Stimulated activated CD4-positive, alpha-beta T cell treated with anti-CD3 and anti-CD28 coated beads, Interleukin-15, amount 100 ng/mL, for 24 hours (primary cell): ENCODE data around the gene TMEM250.

Source experiments
- DNase-seq: peaks from one replicate; pipeline ENCODE4 v3.0.0-alpha.2; 2020

TMEM250 gene

GRCh38 chr9:136147038-136147889 lies 28.6 kb upstream of the TMEM250 start:
- no peak for DNase-seq

DNA sequence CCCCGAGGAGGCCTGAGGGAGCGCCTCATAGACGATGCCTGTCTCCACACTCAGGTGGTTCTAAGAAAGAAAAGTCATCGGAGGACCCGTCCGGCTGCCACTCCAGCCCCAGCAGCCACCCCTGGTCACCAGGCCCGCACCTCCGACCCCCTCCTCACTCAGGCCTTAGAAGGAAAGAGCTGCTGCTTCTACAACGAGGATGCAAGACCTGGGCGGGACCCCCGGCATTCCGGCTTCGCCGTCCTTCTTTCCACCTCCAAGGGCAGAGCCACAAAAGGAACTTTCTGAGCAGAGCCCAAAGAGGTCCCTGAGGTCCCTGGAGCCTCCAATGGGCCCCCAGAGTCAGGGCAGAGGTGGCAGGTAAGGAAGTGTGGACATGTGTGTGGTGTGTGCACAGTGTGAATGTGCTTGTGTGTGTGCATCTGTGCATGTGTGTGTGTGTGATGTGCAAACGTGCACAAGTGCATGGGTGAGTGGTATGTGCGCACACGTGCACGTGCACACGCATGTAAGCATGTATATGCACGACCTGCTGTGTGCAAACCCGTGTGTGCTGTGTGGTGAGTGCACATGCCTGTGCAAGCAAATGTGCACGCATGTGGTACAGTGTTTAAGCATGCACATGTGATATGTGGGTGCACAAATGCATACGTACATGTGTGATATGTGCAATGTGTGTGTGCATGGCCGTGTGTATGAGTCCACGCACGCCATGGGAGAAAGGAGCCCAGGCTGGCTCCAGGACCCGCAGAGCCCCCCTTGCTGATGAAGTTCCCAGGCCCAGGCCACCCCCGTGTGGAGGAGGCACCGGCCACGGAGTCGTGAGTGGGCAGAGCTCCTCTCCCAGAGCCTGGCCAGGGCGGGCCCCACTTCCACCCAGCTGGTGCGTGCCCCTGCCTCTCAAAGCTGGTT lies 27.7 kb upstream of the TMEM250 start:
- no peak for DNase-seq

- DNase-seq: no peak
Observed at GRCh38 chr9:136145580-136145979, 26.9 kb upstream of the TMEM250 start.

- DNase-seq: no peak
Observed at GRCh38 chr9:136144450-136144849, 25.8 kb upstream of the TMEM250 start.

DNA sequence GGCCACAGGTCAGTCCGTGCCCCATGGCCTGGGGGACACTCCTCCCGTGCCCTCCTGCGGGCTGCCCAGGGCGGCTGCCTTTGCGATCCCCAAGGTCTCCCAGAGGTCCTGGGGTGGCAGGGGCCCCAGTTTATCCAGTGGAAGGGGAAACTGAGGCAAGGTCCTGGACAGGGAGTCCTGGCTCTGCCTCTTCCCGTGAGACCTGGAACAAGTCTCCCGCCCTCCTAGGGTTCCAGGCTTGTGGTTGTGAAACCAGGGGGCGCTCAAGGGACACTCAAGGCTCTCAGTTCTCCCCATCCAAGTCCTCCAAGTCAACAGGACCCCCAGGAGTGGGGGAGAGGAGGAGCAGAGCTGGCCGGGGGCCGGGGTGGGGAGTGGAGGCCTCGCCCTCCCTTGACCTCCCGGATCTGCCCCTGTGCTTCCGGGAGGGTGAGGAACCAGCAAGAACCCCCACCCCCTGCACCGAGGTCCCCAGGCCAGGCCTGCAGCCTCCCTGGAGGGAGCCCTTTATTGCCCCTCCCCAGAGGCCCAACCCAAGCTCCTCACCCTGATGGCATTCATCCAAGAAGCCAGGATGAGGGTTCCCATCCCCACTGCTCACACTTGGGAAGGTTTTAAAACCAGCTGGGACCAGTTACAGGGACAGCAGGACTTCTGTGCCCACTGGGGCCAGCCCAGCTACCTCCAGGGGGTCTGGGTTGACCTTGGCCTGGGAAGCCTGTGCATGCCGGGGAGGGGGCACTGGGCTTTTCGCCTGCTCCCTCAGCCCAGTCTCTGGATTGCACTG lies 24.7 kb upstream of the TMEM250 start:
- no peak for DNase-seq

DNA sequence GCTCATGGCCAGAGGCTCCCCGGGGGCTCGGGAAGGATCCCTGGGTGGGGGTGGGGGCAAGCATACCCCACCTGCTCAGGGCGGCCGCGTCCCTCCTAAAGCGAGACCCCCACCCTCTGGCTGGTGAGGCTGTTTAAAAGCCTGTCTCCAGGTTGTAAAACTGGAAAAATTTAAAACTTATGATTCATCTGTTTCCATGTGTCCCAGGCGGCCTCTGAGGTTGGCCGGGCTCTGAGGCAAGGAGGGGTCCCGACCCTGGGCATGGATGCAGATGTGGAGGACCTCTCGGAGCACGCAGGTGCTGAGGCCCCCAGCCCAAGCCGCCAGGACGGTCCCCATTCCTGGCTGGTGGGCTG lies 24.2 kb upstream of the TMEM250 start:
- DNase-seq: no peak

DNA sequence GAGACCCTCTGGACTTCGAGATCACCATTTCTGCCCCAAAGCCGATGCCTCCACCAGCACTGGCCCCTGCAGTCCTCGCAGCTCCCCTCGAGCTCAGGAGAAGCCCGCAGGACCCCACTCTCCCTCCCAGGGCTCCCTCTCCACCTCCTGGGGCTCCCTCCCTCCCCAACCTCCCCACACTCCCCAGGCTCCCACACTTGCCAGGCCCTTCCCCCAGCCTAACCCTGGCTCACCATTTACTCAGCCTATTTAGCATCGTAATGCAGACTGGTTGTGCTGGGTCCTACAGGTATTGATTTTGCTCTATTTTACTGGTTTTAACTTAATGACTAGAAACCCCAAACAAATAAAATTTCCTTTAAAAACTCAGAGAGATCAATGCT lies 23.7 kb upstream of the TMEM250 start:
- no peak for DNase-seq

DNA sequence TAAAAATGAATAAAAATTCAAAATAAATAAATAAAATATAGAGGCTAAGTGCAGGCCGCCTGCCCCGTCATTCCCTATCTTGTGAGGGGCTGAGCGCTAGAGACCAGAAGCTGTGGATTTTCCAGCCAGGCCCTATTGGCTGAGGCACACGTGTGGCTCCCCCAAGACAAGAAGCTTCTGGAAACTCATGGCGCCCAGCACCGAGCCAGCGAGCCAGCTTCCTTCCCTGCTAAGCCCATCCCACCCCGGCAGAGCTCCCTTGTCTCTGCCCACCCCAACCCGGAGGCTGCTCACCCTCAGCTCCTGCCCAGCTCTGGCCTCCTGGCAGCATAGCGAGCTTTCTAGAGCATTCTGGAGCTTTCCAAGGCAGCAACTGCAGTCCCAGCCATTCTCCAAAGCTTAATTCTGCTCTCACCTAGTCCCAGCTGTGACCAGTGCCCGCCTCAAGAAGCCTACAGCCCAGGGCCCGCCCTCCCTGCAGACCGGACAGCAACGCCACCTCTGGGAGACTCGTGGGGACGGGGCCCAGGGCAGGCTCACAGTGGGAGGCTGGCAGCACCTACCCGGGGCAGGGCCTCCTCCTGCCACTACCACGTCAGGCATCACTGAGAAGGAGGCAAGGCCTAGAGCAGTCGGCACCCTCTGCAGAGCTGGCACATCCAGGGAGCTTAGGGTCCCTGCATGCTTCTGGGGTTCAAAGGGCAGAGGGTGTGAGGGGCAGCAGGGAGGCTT lies 23.2 kb upstream of the TMEM250 start:
- no peak for DNase-seq

- DNase-seq: no peak
Observed at GRCh38 chr9:136140966-136141365, 22.3 kb upstream of the TMEM250 start.

DNA sequence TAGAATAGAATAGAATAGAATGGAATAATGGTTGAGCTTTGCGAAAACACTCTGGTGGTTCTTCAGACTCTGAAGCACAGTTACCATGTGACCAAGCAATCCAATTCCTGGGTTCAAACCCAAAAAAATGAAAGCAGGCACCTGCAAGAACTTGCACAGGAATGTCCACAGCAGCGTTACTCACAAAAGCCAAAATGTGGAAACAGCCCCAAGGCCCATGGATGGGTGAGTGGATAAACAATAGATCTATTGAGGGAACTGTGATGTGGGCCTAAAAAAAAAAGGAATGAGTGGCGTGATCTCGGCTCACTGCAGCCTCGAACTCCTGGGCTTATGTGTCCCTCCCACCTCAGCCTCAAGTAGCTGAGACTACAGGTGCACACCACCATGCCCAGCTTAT lies 21.4 kb upstream of the TMEM250 start:
- no peak for DNase-seq

DNA sequence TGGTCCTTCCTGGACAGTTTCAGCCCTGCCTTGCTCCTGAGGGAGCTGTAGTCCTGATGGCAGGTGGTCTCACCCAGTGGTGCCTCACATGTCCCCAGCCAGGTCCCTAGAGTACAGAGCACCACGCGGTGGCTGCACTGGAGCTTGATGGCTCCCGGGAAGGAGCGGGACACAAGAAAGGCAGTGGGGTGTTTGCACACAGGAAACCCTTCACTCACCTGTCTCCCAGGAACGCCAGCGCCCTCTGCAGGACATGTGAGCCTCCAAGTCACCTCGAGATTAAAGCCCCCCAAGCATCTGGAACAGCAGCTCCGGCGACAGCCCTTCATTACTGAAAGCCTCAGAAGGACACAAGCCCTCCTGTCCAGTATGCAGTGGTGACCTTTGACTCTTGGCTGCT lies 19.9 kb upstream of the TMEM250 start:
- DNase-seq: peak; percentile 63

DNA sequence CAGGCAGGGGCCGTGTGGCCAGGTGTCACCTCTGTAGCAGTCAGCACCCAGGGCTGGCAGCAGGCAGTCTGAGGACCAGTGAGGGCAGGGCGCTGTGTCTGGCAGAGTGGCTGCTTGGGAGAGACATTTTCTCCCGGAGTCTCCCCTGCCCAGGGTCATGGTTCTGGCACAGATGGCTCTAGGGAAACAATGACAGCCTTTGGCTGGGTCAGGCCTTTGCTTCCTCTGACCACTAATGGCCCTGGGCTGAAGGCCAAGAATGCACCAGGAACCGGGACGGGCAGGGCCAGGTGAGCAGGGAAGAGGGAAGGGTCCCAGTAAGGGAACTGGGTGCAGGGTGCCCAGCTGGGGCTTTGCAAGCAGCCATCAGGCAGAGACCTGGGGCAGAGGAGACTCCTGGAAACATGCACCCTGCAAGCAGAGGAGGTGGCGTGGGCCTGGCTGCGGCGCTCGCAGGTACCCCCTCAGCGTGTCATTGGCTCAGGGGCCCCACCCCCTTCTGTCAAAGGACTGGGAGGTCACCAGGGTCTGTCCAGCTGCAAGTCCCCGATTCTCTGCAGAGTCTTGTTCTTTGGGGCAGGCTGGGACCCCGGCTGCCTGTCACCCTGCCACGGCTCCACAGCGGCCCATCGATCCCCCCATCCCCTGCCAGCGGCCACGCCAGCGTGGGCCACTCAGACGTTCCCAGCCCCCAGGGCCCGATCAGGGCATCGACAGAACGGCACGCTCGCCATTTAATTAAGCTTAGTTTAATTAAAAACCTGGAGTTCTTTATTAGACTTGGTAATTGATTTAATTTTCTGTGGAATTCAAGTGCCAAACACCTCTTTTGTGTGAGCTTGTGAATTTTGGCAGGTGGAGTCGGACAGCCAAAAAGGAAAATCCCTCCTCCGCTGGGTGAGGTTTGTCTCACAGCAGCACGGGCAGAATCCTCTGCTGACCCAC lies 18.9 kb upstream of the TMEM250 start:
- no peak for DNase-seq

- no peak for DNase-seq
Observed at GRCh38 chr9:136136127-136136925, 17.7 kb upstream of the TMEM250 start.

GRCh38 chr9:136135326-136136126 lies 16.9 kb upstream of the TMEM250 start:
- DNase-seq: no peak

DNA sequence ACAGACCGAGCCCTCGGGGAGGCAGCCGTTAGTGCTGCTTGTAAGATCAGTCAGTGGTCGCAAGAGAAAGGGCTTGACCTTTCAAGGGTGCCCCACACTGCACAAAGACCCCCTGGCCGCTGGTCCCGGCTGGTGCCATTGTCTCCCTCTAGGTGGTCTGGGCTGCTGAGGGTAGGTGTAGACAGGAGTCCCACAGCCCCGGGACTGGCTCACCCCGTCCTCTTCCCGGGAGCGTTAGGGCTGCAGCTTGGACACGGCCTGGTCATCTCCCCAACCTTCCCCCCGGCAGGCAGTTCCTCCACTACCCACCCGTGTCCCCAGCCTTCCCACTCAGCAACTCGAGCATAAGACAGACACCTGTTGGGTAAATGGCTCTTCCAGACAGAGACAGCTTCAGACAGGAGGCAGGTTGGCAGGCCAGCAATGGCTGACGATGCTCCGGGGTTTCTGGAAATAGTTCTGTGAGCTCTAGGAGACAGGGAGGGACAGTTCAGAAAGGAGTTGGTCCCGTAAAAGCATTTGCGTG lies 15.3 kb upstream of the TMEM250 start:
- DNase-seq: no peak

GRCh38 chr9:136133191-136133958 lies 14.7 kb upstream of the TMEM250 start:
- DNase-seq: peak; percentile 37

DNA sequence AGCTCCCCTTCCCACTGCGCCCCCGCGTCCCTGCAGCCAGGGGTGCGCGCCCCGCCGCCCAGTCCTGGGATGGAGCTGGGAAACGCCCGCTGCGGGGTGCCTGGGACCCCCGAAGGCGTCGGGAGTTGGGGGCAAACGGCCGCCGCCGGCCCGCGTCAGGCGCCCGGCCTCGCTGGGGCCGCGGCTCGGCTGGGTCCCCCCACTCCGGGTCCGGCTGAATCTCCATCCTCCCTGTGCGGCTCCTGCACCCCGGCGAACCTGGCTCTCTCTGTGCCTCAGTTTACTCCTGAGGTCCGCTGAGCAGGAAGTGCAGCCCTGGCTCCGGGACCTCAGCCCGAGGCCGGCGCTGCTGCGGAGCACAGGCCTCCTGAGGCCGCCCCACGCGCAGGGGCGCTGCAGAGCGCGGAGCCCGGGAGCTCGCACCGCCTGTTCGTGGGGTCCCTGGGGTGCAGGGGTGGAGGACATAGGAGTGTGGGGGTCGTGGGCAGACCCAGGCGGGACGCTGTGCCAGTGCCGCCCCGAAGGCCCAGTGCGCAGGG lies 13.9 kb upstream of the TMEM250 start:
- no peak for DNase-seq
